Measurements from ENCODE around the gene CEP250. TPM values are rescaled to one million over a fixed set of nuclear protein-coding genes. Genes with fewer than 3 reads are reported as not detected.

Gene CEP250
- total RNA-seq, 1 experiment from 2014 or later = 41.0 TPM

DNA sequence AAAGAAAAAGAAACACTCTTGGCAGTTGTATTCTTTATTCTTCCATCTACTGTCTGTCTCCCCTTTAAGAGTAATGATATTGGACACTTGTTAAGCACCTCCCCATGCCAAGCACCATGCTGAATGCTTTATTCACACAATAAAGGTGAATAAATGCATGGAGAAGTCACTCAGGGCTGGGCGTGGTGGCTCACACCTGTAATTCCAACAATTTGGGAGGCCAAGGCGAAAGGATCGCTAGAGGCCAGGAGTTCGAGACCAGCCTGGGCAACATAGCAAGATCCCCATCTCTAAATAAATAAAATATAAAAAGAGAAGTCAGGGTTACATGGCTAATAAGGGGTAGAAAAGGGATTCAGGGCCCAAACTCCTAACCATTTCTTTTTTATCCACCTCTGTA, 32.1 kb downstream of the CEP250 start:
- Mint-ChIP-seq H3K36me3 (ENCODE audit: insufficient read depth, unreplicated experiment) (peaks cover 74% of the 10 kb centered on the region), H3K4me3 (ENCODE audit: unreplicated experiment) (no peak overlapping the region), H3K27ac (ENCODE audit: low read depth, unreplicated experiment) (no peak overlapping the region), H3K4me1 (ENCODE audit: insufficient read depth, unreplicated experiment) (no peaks in the 10 kb centered on the region), H3K9me3 (ENCODE audit: unreplicated experiment) (no peaks in the 10 kb centered on the region), H3K27me3 (ENCODE audit: insufficient read depth, unreplicated experiment) (no peaks in the 10 kb centered on the region)
- CTCF ChIA-PET = interaction anchor here (0.6 kb wide), 1 partner anchor 275 kb away, joined by 5 read pairs; no protein-coding TSS in a partner anchor
- POLR2A ChIA-PET = no interaction called here
- no peak for DNase-seq (ENCODE audit: unreplicated experiment)
- no TSS peak for BruUV-seq (replicated peaks)
- intact Hi-C loops (cut with micrococcal nuclease) = no loop called here
- no peak for TF ChIP-seq CTCF (IDR thresholded peaks at IDR 0.05; ENCODE audit: unreplicated experiment)

DNA sequence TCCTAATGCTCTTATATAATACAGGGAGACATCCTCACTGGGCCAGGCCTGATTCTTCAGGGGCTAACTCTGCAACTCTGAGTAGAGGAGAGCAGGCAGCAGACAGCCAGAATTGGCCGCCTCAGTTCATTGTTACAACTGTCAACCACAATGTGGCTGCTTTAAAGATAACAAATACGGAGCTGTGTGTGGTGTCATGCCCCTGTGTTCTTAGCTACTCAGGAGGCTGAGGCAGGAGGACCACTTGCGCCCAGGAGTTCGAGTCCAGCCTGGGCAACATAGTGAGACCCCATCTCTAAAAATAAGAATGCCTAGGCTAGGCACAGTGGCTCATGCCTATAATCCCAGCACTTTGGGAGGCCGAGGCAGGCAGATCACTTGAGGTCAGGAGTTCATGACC, 34.3 kb downstream of the CEP250 start:
- intact Hi-C loops (cut with micrococcal nuclease) = no loop called here
- Mint-ChIP-seq H3K9me3 (ENCODE audit: unreplicated experiment) (no peaks in the 10 kb centered on the region), H3K27ac (ENCODE audit: low read depth, unreplicated experiment) (no peak overlapping the region), H3K27me3 (ENCODE audit: insufficient read depth, unreplicated experiment) (no peaks in the 10 kb centered on the region), H3K36me3 (ENCODE audit: insufficient read depth, unreplicated experiment) (peaks cover 85% of the 10 kb centered on the region), H3K4me1 (ENCODE audit: insufficient read depth, unreplicated experiment) (no peaks in the 10 kb centered on the region), H3K4me3 (ENCODE audit: unreplicated experiment) (no peak overlapping the region)
- BruUV-seq (replicated peaks) = no TSS peak
- DNase-seq (ENCODE audit: unreplicated experiment) = no peak
- CTCF ChIA-PET = interaction anchor here (1.2 kb wide), 1 partner anchor 23 kb away, joined by 4 read pairs; no protein-coding TSS in a partner anchor
- TF ChIP-seq CTCF (IDR thresholded peaks at IDR 0.05; ENCODE audit: unreplicated experiment) = no peak
- POLR2A ChIA-PET = no interaction called here

DNA sequence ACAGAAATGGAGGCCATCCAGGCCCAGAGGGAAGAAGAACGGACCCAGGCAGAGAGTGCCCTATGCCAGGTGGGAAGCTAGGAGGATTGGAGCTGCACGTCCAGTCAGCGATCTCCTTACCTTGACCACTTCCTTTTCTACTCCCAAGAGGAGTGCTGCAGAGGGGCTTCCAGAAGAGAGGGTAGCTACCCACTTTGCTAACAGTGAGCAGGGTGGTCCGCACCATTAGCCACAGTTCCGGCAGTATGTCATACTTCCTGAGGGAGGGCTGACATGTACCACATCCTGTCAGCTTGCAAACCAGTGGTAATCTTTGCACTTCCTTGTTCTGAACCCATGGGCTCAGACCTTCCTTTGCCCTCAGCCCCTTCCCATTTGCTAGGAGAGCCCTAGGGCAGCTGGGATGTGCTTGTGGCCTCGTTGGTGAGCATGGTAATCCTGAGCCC, 35.4 kb downstream of the CEP250 start:
- Mint-ChIP-seq H3K27me3 (ENCODE audit: insufficient read depth, unreplicated experiment) (no peaks in the 10 kb centered on the region), H3K4me3 (ENCODE audit: unreplicated experiment) (no peak overlapping the region), H3K27ac (ENCODE audit: low read depth, unreplicated experiment) (no peak overlapping the region), H3K9me3 (ENCODE audit: unreplicated experiment) (no peaks in the 10 kb centered on the region), H3K4me1 (ENCODE audit: insufficient read depth, unreplicated experiment) (no peaks in the 10 kb centered on the region), H3K36me3 (ENCODE audit: insufficient read depth, unreplicated experiment) (peaks cover 88% of the 10 kb centered on the region)
- ChIA-PET POLR2A (interaction anchor here (0.7 to 1.3 kb wide), 2 partner anchors 25 to 76 kb away, joined by 3 to 4 read pairs; no protein-coding TSS in a partner anchor), CTCF (interaction anchor here (0.9 to 1.2 kb wide), 3 partner anchors 20 to 26 kb away, joined by 3 to 4 read pairs (median 3); no protein-coding TSS in a partner anchor)
- no peak for DNase-seq (ENCODE audit: unreplicated experiment)
- no TSS peak for BruUV-seq (replicated peaks)
- intact Hi-C loops (cut with micrococcal nuclease) = no loop called here
- no peak for TF ChIP-seq CTCF (IDR thresholded peaks at IDR 0.05; ENCODE audit: unreplicated experiment)

DNA sequence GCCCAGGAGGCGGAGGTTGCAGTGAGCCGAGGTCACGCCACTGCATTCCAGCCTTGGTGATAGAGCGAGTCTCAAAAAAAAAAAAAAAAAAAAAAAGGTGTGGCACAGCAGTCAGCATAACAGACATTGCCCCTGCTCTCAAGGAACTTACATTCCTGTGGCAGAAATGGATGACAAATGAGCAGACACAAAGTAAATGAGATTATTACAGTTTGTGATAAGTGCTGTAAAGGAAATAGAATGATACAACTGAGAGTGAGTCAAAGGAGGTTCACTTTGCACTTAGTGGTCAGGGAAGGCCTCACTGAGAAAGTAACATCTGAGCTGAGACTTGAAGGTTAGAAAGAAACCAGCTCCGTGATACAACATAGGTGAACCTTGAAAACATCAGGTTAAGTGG, 36.4 kb downstream of the CEP250 start:
- no TSS peak for BruUV-seq (replicated peaks)
- TF ChIP-seq CTCF (IDR thresholded peaks at IDR 0.05; ENCODE audit: unreplicated experiment) = no peak
- ChIA-PET CTCF (interaction anchor here (0.7 kb wide), 1 partner anchor 28 kb away, joined by 3 read pairs; no protein-coding TSS in a partner anchor), POLR2A (interaction anchor here (0.8 kb wide), 1 partner anchor 35 kb away, joined by 3 read pairs; no protein-coding TSS in a partner anchor)
- no peak for DNase-seq (ENCODE audit: unreplicated experiment)
- no peaks in the 10 kb centered on the region for H3K4me1 Mint-ChIP-seq (ENCODE audit: insufficient read depth, unreplicated experiment)
- no peak overlapping the region for H3K27ac Mint-ChIP-seq (ENCODE audit: low read depth, unreplicated experiment)
- intact Hi-C loops (cut with micrococcal nuclease) = no loop called here
- H3K27me3 Mint-ChIP-seq (ENCODE audit: insufficient read depth, unreplicated experiment) = no peaks in the 10 kb centered on the region
- H3K4me3 Mint-ChIP-seq (ENCODE audit: unreplicated experiment) = no peak overlapping the region
- peaks cover 91% of the 10 kb centered on the region for H3K36me3 Mint-ChIP-seq (ENCODE audit: insufficient read depth, unreplicated experiment)
- H3K9me3 Mint-ChIP-seq (ENCODE audit: unreplicated experiment) = no peaks in the 10 kb centered on the region

All from MCF 10A (cell line).